ENCODE measurements around the gene KCNA5.

KCNA5 gene

DNA sequence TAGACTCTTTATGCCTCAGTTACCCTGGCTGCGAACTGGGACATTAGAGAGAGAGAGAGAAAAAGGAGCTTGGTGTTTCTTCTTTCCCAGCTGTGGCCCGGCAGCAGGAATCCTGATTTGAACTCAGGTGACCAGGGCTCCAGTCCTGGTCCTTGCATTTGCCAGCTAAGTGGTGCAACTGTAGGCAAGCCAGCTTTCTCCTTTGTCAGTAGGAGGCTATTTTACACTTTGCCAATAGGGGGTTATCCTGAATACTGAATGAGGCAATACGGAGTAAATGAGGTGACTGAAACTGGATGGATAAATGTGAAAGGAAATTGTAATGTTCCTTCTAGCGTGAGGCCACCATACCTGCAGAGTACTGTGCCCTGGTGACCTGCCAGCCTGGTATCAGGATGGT, 27.8 kb downstream of the KCNA5 start:
- no peak overlapping the region for H3K4me3 ChIP-seq (ENCODE audit: low read depth, low read length)
- TF ChIP-seq, protein P1, sequence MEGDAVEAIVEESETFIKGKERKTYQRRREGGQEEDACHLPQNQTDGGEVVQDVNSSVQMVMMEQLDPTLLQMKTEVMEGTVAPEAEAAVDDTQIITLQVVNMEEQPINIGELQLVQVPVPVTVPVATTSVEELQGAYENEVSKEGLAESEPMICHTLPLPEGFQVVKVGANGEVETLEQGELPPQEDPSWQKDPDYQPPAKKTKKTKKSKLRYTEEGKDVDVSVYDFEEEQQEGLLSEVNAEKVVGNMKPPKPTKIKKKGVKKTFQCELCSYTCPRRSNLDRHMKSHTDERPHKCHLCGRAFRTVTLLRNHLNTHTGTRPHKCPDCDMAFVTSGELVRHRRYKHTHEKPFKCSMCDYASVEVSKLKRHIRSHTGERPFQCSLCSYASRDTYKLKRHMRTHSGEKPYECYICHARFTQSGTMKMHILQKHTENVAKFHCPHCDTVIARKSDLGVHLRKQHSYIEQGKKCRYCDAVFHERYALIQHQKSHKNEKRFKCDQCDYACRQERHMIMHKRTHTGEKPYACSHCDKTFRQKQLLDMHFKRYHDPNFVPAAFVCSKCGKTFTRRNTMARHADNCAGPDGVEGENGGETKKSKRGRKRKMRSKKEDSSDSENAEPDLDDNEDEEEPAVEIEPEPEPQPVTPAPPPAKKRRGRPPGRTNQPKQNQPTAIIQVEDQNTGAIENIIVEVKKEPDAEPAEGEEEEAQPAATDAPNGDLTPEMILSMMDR (IDR thresholded peaks at IDR 0.05; ENCODE audit: low read depth, low read length): no peak

DNA sequence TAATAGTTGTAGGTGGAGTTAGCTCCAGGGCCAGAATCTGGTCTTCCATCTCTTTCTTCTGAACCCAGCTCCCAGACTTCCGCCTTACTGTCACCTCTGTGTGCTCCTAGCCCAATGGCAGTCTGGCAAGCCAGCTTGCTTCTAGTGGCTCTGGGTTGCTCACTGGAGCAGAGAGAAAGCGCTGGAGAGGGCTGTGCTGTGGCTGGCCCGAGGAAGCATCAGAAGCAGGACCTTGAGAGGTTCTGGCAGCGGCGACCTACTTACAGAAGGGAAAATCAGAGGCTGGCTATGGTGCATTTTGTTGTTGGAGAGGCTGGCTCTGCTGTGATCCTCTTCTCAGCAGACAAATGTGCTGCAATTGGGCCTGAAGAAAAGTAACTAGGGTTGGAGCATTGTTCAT, 28.6 kb downstream of the KCNA5 start:
- TF ChIP-seq, protein P1 (IDR thresholded peaks at IDR 0.05; ENCODE audit: low read depth, low read length): no peak
- H3K4me3 ChIP-seq (ENCODE audit: low read depth, low read length): no peak overlapping the region

GRCh38 chr12:5073054-5073453, 29.4 kb downstream of the KCNA5 start:
- no peak overlapping the region for H3K4me3 ChIP-seq (ENCODE audit: low read depth, low read length)
- TF ChIP-seq, protein P1 (IDR thresholded peaks at IDR 0.05; ENCODE audit: low read depth, low read length): 0 out of 2 replicates have a peak, but pooled peaks have one; percentile 7

GRCh38 chr12:5073853-5074252, 30.2 kb downstream of the KCNA5 start:
- no peak overlapping the region for H3K4me3 ChIP-seq (ENCODE audit: low read depth, low read length)
- TF ChIP-seq, protein P1 (IDR thresholded peaks at IDR 0.05; ENCODE audit: low read depth, low read length): peak; percentile 46

DNA sequence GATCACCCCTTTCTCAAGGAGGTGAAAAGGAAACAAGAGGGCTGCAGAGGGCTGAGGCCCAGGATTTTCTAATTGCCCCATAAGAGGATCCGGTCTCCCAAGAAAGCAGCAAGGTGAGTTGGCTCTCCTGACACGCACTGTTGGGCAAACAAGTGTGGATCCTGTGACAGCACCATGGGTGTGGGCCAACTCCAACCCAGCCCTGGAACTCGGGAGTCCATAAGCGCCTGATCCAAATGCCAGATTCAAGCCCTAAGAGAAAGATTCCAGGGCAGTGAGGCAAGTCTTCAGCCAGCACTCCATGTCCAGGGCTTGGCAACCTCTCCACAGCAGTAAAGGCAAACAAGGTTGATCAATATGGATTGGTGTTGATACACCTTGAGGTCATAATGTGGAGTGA, 33.1 kb downstream of the KCNA5 start:
- TF ChIP-seq, protein P1 (IDR thresholded peaks at IDR 0.05; ENCODE audit: low read depth, low read length): no peak
- no peak overlapping the region for H3K4me3 ChIP-seq (ENCODE audit: low read depth, low read length)

- TF ChIP-seq, protein P1 (IDR thresholded peaks at IDR 0.05; ENCODE audit: low read depth, low read length): no peak
- no peak overlapping the region for H3K4me3 ChIP-seq (ENCODE audit: low read depth, low read length)
These were observed 34.7 kb downstream of the KCNA5 start for GRCh38 chr12:5078423-5078822.

DNA sequence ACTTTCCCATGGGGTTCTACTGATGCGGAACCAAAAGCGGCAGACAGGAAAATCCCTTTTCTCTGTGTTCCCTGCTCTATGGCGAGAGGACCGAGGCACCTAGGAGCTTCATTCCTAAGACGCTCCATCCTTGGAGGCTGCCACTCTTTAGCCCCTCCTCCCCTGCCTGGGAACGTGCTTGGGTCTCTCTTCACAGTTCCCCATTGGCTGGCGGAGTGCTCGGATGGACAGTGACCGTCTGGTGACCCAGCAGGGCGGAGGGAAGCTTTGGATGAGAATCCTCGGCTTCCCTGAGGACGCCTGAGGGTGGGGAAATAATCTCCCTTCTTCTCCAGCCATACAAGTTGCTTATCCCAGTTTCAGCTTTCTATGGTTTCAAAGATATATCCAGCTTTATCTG, 37.3 kb downstream of the KCNA5 start:
- TF ChIP-seq, protein P1 (IDR thresholded peaks at IDR 0.05; ENCODE audit: low read depth, low read length): no peak
- H3K4me3 ChIP-seq (ENCODE audit: low read depth, low read length): no peak overlapping the region
